ENCODE measurements around the gene SSBP1.
A peak's percentile ranks its signal among the peaks of the same experiment; 100 is the strongest.
"Not testable (repeated sequence)": the region's sequence is repeated elsewhere in the genome, so short reads cannot be mapped to it uniquely, and the experiment has no call there.

SSBP1 gene

DNA sequence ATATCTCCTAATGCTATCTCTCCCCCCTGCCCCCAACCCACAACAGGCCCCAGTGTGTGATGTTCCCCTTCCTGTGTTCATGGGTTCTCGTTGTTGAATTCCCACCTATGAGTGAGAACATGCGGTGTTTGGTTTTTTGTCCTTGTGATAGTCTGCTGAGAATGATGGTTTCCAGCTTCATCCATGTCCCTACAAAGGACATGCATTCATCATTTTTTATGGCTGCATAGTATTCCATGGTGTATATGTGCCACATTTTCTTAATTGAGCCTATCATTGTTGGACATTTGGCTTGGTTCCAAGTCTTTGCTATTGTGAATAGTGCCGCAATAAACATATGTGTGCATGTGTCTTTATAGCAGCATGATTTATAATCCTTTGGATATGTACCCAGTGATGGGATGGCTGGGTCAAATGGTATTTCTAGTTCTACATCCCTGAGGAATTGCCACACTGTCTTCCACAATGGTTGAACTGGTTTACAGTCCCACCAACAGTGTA lies 32.0 kb downstream of the SSBP1 start:
- not testable (repeated sequence) for H3K9me3 Mint-ChIP-seq; H3K4me3 Mint-ChIP-seq; H3K27me3 Mint-ChIP-seq; DNase-seq; ATAC-seq (replicated peaks); H3K27ac Mint-ChIP-seq; H3K4me1 Mint-ChIP-seq
- H3K36me3 Mint-ChIP-seq: peaks cover 41 to 67% of the 10 kb centered on the region in 2 donors

DNA sequence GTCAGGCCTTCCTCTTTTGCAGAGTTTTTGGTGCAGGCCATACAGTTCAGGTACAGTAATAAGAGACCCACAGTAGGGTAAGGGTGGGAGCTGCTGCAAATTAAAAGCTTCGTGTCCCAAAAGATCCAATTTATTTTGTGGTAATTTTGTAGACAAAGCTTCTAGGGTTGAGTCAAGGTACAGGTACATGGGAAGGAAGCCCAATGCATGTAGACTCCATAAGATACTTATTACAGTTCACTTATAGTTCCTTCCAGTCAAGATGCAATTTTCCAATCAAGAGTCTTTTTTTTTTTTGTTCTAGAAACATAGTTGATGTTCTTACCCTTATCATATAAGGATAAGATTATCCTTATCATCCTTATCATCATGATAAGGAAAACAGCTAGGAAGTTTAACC lies 38.2 kb downstream of the SSBP1 start, which contains the start of gene TAS2R4:
TSS of gene TAS2R4 (plus strand) at position 301 of the 400 bp plus-strand sequence. CDS start 1,815 bp downstream, outside the sequence.
- H3K27ac Mint-ChIP-seq: no peak within 1 kb of the TSS
- H3K27me3 Mint-ChIP-seq: no peaks in the 10 kb centered on the region
- H3K4me3 Mint-ChIP-seq: no peak within 1 kb of the TSS
- peaks cover 0 to 4% of the 10 kb centered on the region in 2 donors for H3K9me3 Mint-ChIP-seq
- ATAC-seq (replicated peaks): no peak
- H3K4me1 Mint-ChIP-seq: peaks cover 0 to 6% of the 10 kb centered on the region in 2 donors
- no peak for DNase-seq
- peaks cover 51 to 60% of the 10 kb centered on the region in 2 donors for H3K36me3 Mint-ChIP-seq

DNA sequence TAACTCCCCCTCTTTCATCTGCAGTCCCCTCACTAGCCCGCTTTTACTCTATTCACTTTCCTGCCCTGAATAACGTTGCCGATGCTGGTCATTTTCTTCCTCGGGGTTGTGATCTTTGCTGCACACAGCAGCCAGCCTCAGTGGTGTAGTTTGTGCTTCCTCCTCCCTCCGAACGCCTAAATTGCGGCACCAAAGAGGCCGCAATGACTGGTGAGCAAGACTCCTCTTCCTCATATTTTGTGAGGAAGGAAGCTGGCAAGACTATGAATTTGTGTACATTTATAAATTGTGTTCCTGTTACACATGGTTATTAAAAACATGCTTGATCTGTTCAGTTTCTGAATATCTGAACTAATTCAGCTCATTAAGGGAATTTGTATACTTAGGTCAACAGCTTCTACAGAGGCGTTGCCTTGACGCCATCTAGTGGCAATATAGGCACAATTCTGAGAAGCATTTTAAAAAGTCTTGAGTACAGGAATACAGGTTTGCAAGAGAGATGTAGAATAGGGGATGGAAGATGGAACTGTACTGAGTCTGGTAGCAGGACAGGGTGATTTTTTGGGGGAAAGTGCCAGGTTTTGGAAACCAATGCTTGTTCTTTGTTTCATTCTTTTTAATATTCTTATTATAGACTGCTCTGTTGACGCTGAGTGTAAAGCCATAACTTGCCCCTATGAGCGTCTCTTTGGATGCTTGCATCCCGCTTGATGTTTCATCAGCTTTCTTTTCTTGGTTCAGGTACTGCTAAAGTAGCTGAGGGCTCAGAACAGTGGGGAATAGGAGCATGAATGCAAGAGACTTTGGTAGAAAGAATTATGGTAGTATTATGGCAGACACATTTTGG lies 47.8 kb downstream of the SSBP1 start:
- Mint-ChIP-seq H3K27ac (no peak overlapping the region), H3K4me1 (peaks cover 0 to 4% of the 10 kb centered on the region in 2 donors), H3K9me3 (no peaks in the 10 kb centered on the region), H3K36me3 (peaks cover 3 to 18% of the 10 kb centered on the region in 2 donors), H3K4me3 (no peak overlapping the region), H3K27me3 (no peaks in the 10 kb centered on the region)
- ATAC-seq (replicated peaks) (peak; percentile 79 to 80), DNase-seq (no peak)

DNA sequence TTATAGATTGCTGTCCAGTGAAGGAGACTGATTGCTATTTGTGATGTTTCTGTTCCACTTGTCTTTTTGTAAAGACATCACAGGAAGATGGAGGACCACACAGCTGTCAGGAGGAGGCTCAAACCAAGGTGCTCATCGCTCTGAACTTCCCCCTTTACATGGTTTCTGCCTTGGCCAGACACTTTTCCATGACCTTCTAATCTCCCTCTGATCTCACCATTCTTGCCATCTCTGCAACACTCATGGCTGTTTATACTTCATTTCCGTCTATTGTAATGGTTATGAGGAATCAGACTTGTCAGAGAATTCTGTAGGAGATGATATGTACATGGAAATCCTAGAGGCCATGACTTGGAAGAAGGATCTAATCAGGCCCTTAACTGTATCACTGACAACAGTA lies 50.1 kb downstream of the SSBP1 start:
- Mint-ChIP-seq H3K36me3 (peaks cover 11 to 27% of the 10 kb centered on the region in 2 donors), H3K27me3 (no peaks in the 10 kb centered on the region), H3K4me1 (peaks cover 0 to 4% of the 10 kb centered on the region in 2 donors), H3K4me3 (no peak overlapping the region), H3K9me3 (no peaks in the 10 kb centered on the region), H3K27ac (no peak overlapping the region)
- DNase-seq (no peak), ATAC-seq (replicated peaks) (no peak)

DNA sequence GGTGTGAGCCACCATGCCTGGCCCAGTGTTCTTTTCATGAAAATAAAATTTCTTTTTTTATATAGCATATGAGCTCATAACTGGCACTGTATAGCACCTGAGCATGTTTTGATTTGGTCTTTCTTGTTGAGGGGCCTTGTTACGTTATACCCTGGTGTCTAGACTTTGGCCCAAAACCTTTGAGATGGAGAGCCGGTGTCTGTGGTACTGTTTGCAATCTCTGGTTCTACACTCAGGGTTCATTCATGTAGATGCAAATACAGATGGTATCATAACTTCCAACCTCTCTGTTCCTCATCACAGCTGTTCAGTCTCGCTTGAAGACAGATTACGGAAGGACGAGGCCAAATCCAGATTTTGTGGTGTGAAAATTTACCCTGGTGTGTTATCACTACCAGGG lies 51.8 kb downstream of the SSBP1 start, which contains the start of gene TAS2R5:
TSS of gene TAS2R5 (plus strand) at position 301 of the 400 bp plus-strand sequence. CDS start 145 bp downstream, outside the sequence.
- H3K27ac Mint-ChIP-seq: no peak within 1 kb of the TSS
- ATAC-seq (replicated peaks): no peak
- no peak for DNase-seq
- H3K36me3 Mint-ChIP-seq: peaks cover 17 to 37% of the 10 kb centered on the region in 2 donors
- H3K27me3 Mint-ChIP-seq: no peaks in the 10 kb centered on the region
- H3K9me3 Mint-ChIP-seq: no peaks in the 10 kb centered on the region
- no peak within 1 kb of the TSS for H3K4me3 Mint-ChIP-seq
- H3K4me1 Mint-ChIP-seq: peaks cover 0 to 2% of the 10 kb centered on the region in 2 donors

DNA sequence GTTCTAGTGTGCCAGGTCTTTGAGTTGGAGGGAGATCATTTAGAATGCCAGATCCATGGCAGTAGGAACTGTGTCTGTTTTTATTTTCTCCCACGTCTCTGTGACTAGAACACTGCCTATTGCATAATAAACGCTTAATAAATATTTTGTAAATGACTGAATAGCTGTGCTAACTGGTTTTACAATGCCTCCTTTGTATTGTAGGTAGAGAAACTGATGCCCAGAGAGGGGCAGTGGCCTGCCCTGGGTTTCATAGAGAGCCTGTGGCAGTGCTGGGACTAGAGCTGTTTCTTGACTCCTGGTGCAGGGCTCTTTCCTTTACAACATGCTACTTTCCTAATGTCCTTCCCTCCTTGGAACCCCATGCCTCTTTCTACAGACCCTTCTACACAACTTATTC lies 54.4 kb downstream of the SSBP1 start:
- DNase-seq: no peak

More for the DNA sequence above, 54.4 kb downstream of the SSBP1 start:
- ATAC-seq (replicated peaks): no peak
- no peaks in the 10 kb centered on the region for H3K4me1 Mint-ChIP-seq
- no peak overlapping the region for H3K4me3 Mint-ChIP-seq
- H3K27ac Mint-ChIP-seq: no peak overlapping the region
- H3K27me3 Mint-ChIP-seq: no peaks in the 10 kb centered on the region
- H3K9me3 Mint-ChIP-seq: no peaks in the 10 kb centered on the region
- H3K36me3 Mint-ChIP-seq: peaks cover 22 to 36% of the 10 kb centered on the region in 2 donors
